ENCODE data around the gene NACC2.
"Not testable (repeated sequence)": the region's sequence is repeated elsewhere in the genome, so short reads cannot be mapped to it uniquely, and the experiment has no call there.

Gene NACC2

GRCh38 chr9:136111910-136112309 is 16.8 kb upstream of the NACC2 start:
- in situ Hi-C loops (cut with HindIII; ENCODE audit: low sequenced_read_pairs), result loop anchor here (5.0 to 10.0 kb wide), 5 partner anchors 35 to 227 kb away; no protein-coding TSS in a partner anchor

- in situ Hi-C loops (cut with HindIII; ENCODE audit: low sequenced_read_pairs), result loop anchor here (5.0 to 10.0 kb wide), 5 partner anchors 34 to 226 kb away; no protein-coding TSS in a partner anchor
Measured at GRCh38 chr9:136111190-136111589, 16.1 kb upstream of the NACC2 start.

- in situ Hi-C loops (cut with HindIII; ENCODE audit: low sequenced_read_pairs), result loop anchor here (5.0 to 10.0 kb wide), 5 partner anchors 33 to 226 kb away; no protein-coding TSS in a partner anchor
Measured at GRCh38 chr9:136110082-136111061, 15.3 kb upstream of the NACC2 start.

- in situ Hi-C loops (cut with HindIII; ENCODE audit: low sequenced_read_pairs), result loop anchor here (5.0 to 10.0 kb wide), 5 partner anchors 32 to 225 kb away; no protein-coding TSS in a partner anchor
Measured at GRCh38 chr9:136109351-136110081, 14.4 kb upstream of the NACC2 start.

GRCh38 chr9:136108648-136109266 is 13.7 kb upstream of the NACC2 start:
- in situ Hi-C loops (cut with HindIII; ENCODE audit: low sequenced_read_pairs), result no loop called here

GRCh38 chr9:136107953-136108647 is 13.0 kb upstream of the NACC2 start:
- in situ Hi-C loops (cut with HindIII; ENCODE audit: low sequenced_read_pairs), result no loop called here

GRCh38 chr9:136107155-136107952 is 12.3 kb upstream of the NACC2 start:
- in situ Hi-C loops (cut with HindIII; ENCODE audit: low sequenced_read_pairs), result no loop called here

GRCh38 chr9:136105398-136106135 is 10.5 kb upstream of the NACC2 start:
- in situ Hi-C loops (cut with HindIII; ENCODE audit: low sequenced_read_pairs), result no loop called here

GRCh38 chr9:136104916-136105315 is 9.8 kb upstream of the NACC2 start:
- in situ Hi-C loops (cut with HindIII; ENCODE audit: low sequenced_read_pairs), result no loop called here

- in situ Hi-C loops (cut with HindIII; ENCODE audit: low sequenced_read_pairs), result no loop called here
Measured at GRCh38 chr9:136104488-136104800, 9.4 kb upstream of the NACC2 start.

- in situ Hi-C loops (cut with HindIII; ENCODE audit: low sequenced_read_pairs), result no loop called here
Measured at GRCh38 chr9:136103651-136104487, 8.8 kb upstream of the NACC2 start.

GRCh38 chr9:136101615-136102074 is 6.6 kb upstream of the NACC2 start:
- in situ Hi-C loops (cut with HindIII; ENCODE audit: low sequenced_read_pairs), result not testable (repeated sequence)

GRCh38 chr9:136100700-136101614 is 5.9 kb upstream of the NACC2 start:
- in situ Hi-C loops (cut with HindIII; ENCODE audit: low sequenced_read_pairs), result no loop called here

GRCh38 chr9:136099542-136099941 is 4.5 kb upstream of the NACC2 start:
- in situ Hi-C loops (cut with HindIII; ENCODE audit: low sequenced_read_pairs), result loop anchor here (5.0 kb wide), 1 partner anchor 42 kb away; no protein-coding TSS in a partner anchor

GRCh38 chr9:136098844-136099243 is 3.8 kb upstream of the NACC2 start:
- in situ Hi-C loops (cut with HindIII; ENCODE audit: low sequenced_read_pairs), result loop anchor here (5.0 kb wide), 1 partner anchor 42 kb away; no protein-coding TSS in a partner anchor

GRCh38 chr9:136098210-136098609 is 3.1 kb upstream of the NACC2 start:
- in situ Hi-C loops (cut with HindIII; ENCODE audit: low sequenced_read_pairs), result loop anchor here (5.0 kb wide), 1 partner anchor 41 kb away; no protein-coding TSS in a partner anchor

- in situ Hi-C loops (cut with HindIII; ENCODE audit: low sequenced_read_pairs), result loop anchor here (5.0 kb wide), 1 partner anchor 39 kb away; no protein-coding TSS in a partner anchor
Measured at GRCh38 chr9:136096505-136097001, 1.5 kb upstream of the NACC2 start.

Measured in endothelial cell of hepatic sinusoid (primary cell).